ENCODE data around the gene CFAP46.

The CFAP46 gene

GRCh38 chr10:132809232-132810140 lies 132.9 kb downstream of the CFAP46 start:
- no peak for TF ChIP-seq SNAI2 (CRISPR knock-in tag; IDR thresholded peaks at IDR 0.05)
- TF ChIP-seq CSDC2 (CRISPR knock-in tag; IDR thresholded peaks at IDR 0.05), result no peak
- no peak for TF ChIP-seq ZFP30 (CRISPR knock-in tag; IDR thresholded peaks at IDR 0.05)
- ATAC-seq, result no peak

GRCh38 chr10:132808383-132809231 lies 133.8 kb downstream of the CFAP46 start:
- no peak for TF ChIP-seq CREB5 (CRISPR knock-in tag; IDR thresholded peaks at IDR 0.05; ENCODE audit: low read depth)
- TF ChIP-seq ISL1 (CRISPR knock-in tag; IDR thresholded peaks at IDR 0.05), result no peak
- TF ChIP-seq POU6F1 (CRISPR knock-in tag; IDR thresholded peaks at IDR 0.05; ENCODE audit: borderline replicate concordance, low read depth), result no peak
- no peak for TF ChIP-seq SNAI2 (CRISPR knock-in tag; IDR thresholded peaks at IDR 0.05)
- no peak for TF ChIP-seq CSDC2 (CRISPR knock-in tag; IDR thresholded peaks at IDR 0.05)
- TF ChIP-seq ZFP30 (CRISPR knock-in tag; IDR thresholded peaks at IDR 0.05), result no peak
- TF ChIP-seq GLIS3 (CRISPR knock-in tag; IDR thresholded peaks at IDR 0.05), result no peak
- no peak for TF ChIP-seq ARNTL (CRISPR knock-in tag; IDR thresholded peaks at IDR 0.05; ENCODE audit: borderline replicate concordance, low read depth)
- TF ChIP-seq ZC3H10 (CRISPR knock-in tag; IDR thresholded peaks at IDR 0.05), result no peak
- TF ChIP-seq ESRRG (CRISPR knock-in tag; IDR thresholded peaks at IDR 0.05), result no peak
- TF ChIP-seq ZFP3 (CRISPR knock-in tag; IDR thresholded peaks at IDR 0.05), result no peak
- no peak for TF ChIP-seq ZNF70 (CRISPR knock-in tag; IDR thresholded peaks at IDR 0.05)
- TF ChIP-seq OSR1 (CRISPR knock-in tag; IDR thresholded peaks at IDR 0.05), result no peak
- no peak for TF ChIP-seq BACH2 (CRISPR knock-in tag; IDR thresholded peaks at IDR 0.05; ENCODE audit: borderline replicate concordance)
- ATAC-seq, result no peak

- no peak for TF ChIP-seq ZFP3 (CRISPR knock-in tag; IDR thresholded peaks at IDR 0.05)
- TF ChIP-seq ZNF70 (CRISPR knock-in tag; IDR thresholded peaks at IDR 0.05), result no peak
- TF ChIP-seq POU6F1 (CRISPR knock-in tag; IDR thresholded peaks at IDR 0.05; ENCODE audit: borderline replicate concordance, low read depth), result no peak
- TF ChIP-seq ZNF565 (CRISPR knock-in tag; conservative IDR thresholded peaks at IDR 0.05; ENCODE audit: low read depth), result no peak
- no peak for TF ChIP-seq PPARA (CRISPR knock-in tag; IDR thresholded peaks at IDR 0.05; ENCODE audit: borderline replicate concordance)
- TF ChIP-seq ZC3H10 (CRISPR knock-in tag; IDR thresholded peaks at IDR 0.05), result no peak
- TF ChIP-seq CSDC2 (CRISPR knock-in tag; IDR thresholded peaks at IDR 0.05), result no peak
- no peak for TF ChIP-seq OSR1 (CRISPR knock-in tag; IDR thresholded peaks at IDR 0.05)
- no peak for TF ChIP-seq CREB5 (CRISPR knock-in tag; IDR thresholded peaks at IDR 0.05; ENCODE audit: low read depth)
- TF ChIP-seq ZNF8 (CRISPR knock-in tag; IDR thresholded peaks at IDR 0.05), result no peak
- no peak for TF ChIP-seq PATZ1 (CRISPR knock-in tag; IDR thresholded peaks at IDR 0.05; ENCODE audit: borderline replicate concordance)
- no peak for TF ChIP-seq CSRNP3 (CRISPR knock-in tag; IDR thresholded peaks at IDR 0.05)
- no peak for ATAC-seq
These were observed 134.7 kb downstream of the CFAP46 start for GRCh38 chr10:132807621-132808049.

Data from SK-N-SH treated with all-trans-retinoic acid at 6 μM for 48 hours (cell line).